ENCODE measurements around the gene C1QTNF12. TPM values are rescaled to one million over a fixed set of nuclear protein-coding genes. Genes with fewer than 3 reads are reported as not detected.

Gene C1QTNF12
- total and polyA plus RNA-seq, 2 of the 8 experiments (the other 6 are each of a cell fraction or from before 2014, with no cell fraction given): 2.1 to 3.7 TPM

- TF ChIP-seq RAD21 (IDR thresholded peaks at IDR 0.05 in 1 of 2, conservative IDR thresholded peaks at IDR 0.05 in 1 of 2; ENCODE audit: low read depth in 2 of 2, low read length in 2 of 2) (no peak), ZNF274 (IDR thresholded peaks at IDR 0.05; ENCODE audit: borderline replicate concordance, extremely low read depth, low read length) (no peak), CREB1 (IDR thresholded peaks at IDR 0.05) (no peak), HDAC2 (IDR thresholded peaks at IDR 0.05; ENCODE audit: borderline replicate concordance in 1 of 2, low read depth in 2 of 2, low read length in 2 of 2) (no peak), RNF2 (IDR thresholded peaks at IDR 0.05; ENCODE audit: borderline replicate concordance, low read depth, low read length, missing control alignments, poor library complexity, severe bottlenecking) (no peak)
- TF ChIP-seq, protein P1, sequence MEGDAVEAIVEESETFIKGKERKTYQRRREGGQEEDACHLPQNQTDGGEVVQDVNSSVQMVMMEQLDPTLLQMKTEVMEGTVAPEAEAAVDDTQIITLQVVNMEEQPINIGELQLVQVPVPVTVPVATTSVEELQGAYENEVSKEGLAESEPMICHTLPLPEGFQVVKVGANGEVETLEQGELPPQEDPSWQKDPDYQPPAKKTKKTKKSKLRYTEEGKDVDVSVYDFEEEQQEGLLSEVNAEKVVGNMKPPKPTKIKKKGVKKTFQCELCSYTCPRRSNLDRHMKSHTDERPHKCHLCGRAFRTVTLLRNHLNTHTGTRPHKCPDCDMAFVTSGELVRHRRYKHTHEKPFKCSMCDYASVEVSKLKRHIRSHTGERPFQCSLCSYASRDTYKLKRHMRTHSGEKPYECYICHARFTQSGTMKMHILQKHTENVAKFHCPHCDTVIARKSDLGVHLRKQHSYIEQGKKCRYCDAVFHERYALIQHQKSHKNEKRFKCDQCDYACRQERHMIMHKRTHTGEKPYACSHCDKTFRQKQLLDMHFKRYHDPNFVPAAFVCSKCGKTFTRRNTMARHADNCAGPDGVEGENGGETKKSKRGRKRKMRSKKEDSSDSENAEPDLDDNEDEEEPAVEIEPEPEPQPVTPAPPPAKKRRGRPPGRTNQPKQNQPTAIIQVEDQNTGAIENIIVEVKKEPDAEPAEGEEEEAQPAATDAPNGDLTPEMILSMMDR (IDR thresholded peaks at IDR 0.05; ENCODE audit: control extremely low read depth in 1 of 3, insufficient read depth in 1 of 3, low read depth in 1 of 3, low read length in 3 of 3): no peak
These were observed 525 bp downstream of the C1QTNF12 start (continued) for GRCh38 chr1:1245817-1246576.
